GM12874 (cell line): Measurements from ENCODE around the gene KIF26B.

Experiments used
- CTCF ChIP-seq: IDR thresholded peaks from 2 replicates; pipeline ENCODE4 v1.5.1; 2011; ENCODE audit warnings: low read depth, mild to moderate bottlenecking, control low read depth, low read length, moderate library complexity; ENCODE audit not compliant: insufficient read depth

The KIF26B gene

DNA sequence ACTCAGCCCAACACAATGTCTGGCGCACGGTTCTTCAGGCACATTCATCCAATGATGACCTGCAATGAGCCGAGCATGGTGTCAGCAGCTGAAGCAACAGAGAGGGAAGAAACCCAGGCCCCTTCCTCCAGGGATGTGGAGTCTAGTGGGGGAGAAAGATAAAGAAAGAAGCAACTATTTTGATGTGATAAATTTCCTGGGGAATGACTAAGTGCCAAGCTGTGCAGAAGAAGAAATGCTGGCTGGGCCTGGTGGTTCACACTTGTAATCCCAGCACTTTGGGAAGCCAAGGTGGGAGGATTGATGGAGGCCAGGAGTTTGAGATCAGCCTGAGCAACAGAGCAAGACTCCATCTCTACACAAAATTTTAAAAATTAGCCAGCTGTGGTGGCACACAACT lies 561.8 kb downstream of the KIF26B start:
- TF ChIP-seq CTCF, result no peak

GRCh38 chr1:245717611-245718010 lies 562.8 kb downstream of the KIF26B start:
- TF ChIP-seq CTCF, result no peak

GRCh38 chr1:245718123-245718522 lies 563.3 kb downstream of the KIF26B start:
- TF ChIP-seq CTCF, result no peak

DNA sequence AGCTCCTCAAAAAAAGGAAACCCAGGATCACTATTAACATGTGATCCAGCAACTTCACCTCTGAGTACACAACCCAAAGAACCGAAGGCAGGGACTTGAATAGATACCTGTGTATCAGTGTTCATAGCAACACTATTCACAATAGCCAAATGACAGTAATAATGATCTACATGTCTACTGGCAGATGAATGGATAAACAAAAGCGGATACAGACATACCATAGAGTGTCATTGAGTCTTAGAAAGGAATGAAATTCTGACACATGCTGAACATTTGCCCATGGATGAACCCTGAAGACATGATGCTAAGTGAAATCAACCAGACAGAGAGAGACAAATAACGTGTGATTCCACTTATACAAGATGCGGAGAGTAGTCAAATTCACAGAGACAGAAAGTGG lies 564.2 kb downstream of the KIF26B start:
- TF ChIP-seq CTCF, result no peak

DNA sequence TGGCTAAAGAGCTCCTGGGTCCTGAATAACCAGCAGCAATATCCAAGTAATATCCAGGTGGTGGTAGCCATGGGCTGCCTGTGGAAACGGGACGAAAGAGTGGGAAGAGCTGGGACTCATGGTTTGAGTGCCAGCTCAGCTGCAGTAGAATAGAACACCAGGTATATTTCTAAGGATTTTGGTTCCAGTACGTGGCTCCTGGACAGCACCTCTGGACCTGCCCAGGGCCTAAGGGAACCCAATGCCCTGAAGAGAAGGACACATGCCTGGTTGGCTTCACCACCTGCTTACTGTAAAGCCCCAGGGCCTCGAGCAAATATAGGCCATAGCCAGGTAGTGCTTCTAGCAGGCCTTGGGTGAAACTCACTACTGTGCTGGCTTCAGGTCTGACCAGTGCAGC lies 566.7 kb downstream of the KIF26B start:
- no peak for TF ChIP-seq CTCF

DNA sequence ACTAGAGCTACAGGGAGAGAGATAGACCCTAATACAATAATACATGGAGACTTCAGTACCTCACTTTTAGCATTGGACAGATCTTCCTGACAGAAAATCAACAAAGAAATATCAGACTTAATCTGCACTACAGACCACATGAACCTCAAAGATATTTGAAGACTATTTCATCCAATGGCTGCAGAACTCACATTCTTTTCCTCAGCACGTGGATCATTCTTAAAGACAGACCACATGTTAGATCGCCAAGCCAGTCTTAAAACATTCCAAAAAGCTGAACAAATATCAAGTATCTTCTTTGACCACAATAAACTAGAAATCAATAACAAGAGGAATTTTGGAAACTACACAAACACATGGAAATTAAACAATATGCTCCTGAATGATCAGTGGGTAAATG lies 576.0 kb downstream of the KIF26B start:
- no peak for TF ChIP-seq CTCF

DNA sequence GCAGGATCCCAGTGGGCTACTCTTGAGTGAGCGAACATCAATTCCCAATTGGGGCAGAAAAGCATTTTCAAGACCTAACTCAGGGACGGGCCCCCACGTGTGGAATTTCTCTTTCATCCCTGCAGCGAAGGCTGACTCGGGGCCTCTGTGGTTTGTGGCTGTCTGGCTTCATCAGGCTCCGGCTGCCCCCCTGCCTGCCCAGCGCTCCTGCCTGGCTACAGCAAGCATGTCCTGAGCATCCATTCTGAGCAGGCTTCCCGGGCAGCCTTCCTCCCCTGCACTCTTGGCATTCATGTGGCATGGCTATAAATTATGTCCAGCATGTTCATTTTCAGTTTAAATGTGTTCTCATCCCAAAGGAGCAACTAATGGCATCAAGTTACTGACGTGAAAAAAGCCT lies 588.1 kb downstream of the KIF26B start:
- TF ChIP-seq CTCF, result no peak

GRCh38 chr1:245748240-245748639 lies 593.5 kb downstream of the KIF26B start:
- TF ChIP-seq CTCF, result no peak
